Kidney (tissue), 14 donors: ENCODE data around the gene GPATCH8. TPM values are rescaled to one million over a fixed set of nuclear protein-coding genes. Genes with fewer than 3 reads are reported as not detected.

ENCODE experiments used
- DNase-seq, 5 donors: peaks; one replicate each; pipeline ENCODE4 v3.0.0-alpha.2; 2013 to 2020
- FAIRE-seq: peaks from 2 replicates; lab custom pipeline; 2012; peaks lifted over from hg19 to GRCh38; lab: Jason Lieb, UNC
- H3K27ac ChIP-seq, 2 donors: one replicate each; pipeline ENCODE4 v1.7.0; 2013; ENCODE audit warnings: low read depth in 2 of 2, low read length in 2 of 2, inconsistent platforms in 1 of 2
- H3K27me3 ChIP-seq: one replicate; pipeline ENCODE4 v1.7.1; 2013; ENCODE audit warnings: low read length, inconsistent platforms; ENCODE audit not compliant: control insufficient read depth, insufficient read depth
- H3K36me3 ChIP-seq, 3 donors: one replicate each; pipeline versions ENCODE4 v1.7.0 to v1.7.1; 2013; ENCODE audit warnings: low read length in 3 of 3, control low read depth in 1 of 3, inconsistent platforms in 1 of 3; ENCODE audit not compliant: insufficient read depth in 3 of 3, control insufficient read depth in 2 of 3
- H3K4me1 ChIP-seq, 3 donors: one replicate each; pipeline versions ENCODE4 v1.7.0 to v1.7.1; 2013; ENCODE audit warnings: low read length in 3 of 3, inconsistent platforms in 1 of 3, low read depth in 1 of 3; ENCODE audit not compliant: control insufficient read depth in 2 of 3, insufficient read depth in 2 of 3
- H3K4me3 ChIP-seq, 3 donors: one replicate each; pipeline versions ENCODE4 v1.7.0 to v1.8.1; 2013; ENCODE audit warnings: low read length in 3 of 3, control low read depth in 1 of 3, inconsistent platforms in 1 of 3
- H3K9ac ChIP-seq, 3 donors: one replicate each; pipeline versions ENCODE4 v1.7.0 to v1.7.1; 2013; ENCODE audit warnings: low read length in 3 of 3, control low read depth in 1 of 3, inconsistent platforms in 1 of 3
- H3K9me3 ChIP-seq, 3 donors: one replicate each; pipeline versions ENCODE4 v1.7.0 to v1.7.1; 2013; ENCODE audit warnings: low read length in 3 of 3, control low read depth in 1 of 3, inconsistent platforms in 1 of 3; ENCODE audit not compliant: control insufficient read depth in 2 of 3, insufficient read depth in 1 of 3
- CTCF ChIP-seq: IDR thresholded peaks from 3 replicates; pipeline ENCODE4 v1.5.1; 2012; ENCODE audit warnings: mild to moderate bottlenecking, moderate library complexity, borderline replicate concordance; ENCODE audit not compliant: insufficient read depth; ENCODE audit errors: extremely low read depth
- intact Hi-C: fragments of 100-400 bp; cut with DNase I; formaldehyde crosslinking; loops from one replicate; pipeline ENCODE4 v1.11.1; 2022
- polyA plus RNA-seq: library from polyadenylated mRNA; stranded (reverse); fragments of 350-450 nt; fragmentation: Illumina TruSeq; extraction: RNeasy Lipid Tissue Mini Kit (QIAGEN cat#74804); gene quantifications from one replicate; pipeline ENCODE4 v1.2.3, GENCODE V29; 2014; ENCODE audit warnings: low read depth, low replicate concordance; ENCODE audit not compliant: insufficient read depth
- total RNA-seq: library from RNA; stranded (reverse); fragmentation: NEBNext Ultra II Directional; extraction: Animal tissue kit (Norgen Biotek cat#: 25700); gene quantifications from one replicate; pipeline ENCODE4 v1.2.1, GENCODE V29; 2021
- donor health status: control.
- donor health status: control.
- donor health status: control.
- donor health status: control.
- donor health status: control.
- donor health status: DM: yes; HTN: yes; CAD: no.
- donor health status: Normal renal cell carcinoma (clear cell type).

The GPATCH8 gene
- total and polyA plus RNA-seq, 2 donors from 2014 or later = 3.5 to 47.0 TPM

GRCh38 chr17:44389281-44389680 is 113.9 kb downstream of the GPATCH8 start, which contains the start of gene ITGA2B:
Gene ITGA2B, minus strand, starts transcription at chr17:44389649. Its CDS starts 176 bp downstream, at chr17:44389473.
- FAIRE-seq = no peak
- Histone ChIP-seq H3K9ac (no peak within 1 kb of the TSS), H3K36me3 (no peaks in the 10 kb centered on the region), H3K4me3 (no peak within 1 kb of the TSS), H3K9me3 (no peaks in the 10 kb centered on the region), H3K27me3 (no peaks in the 10 kb centered on the region), H3K27ac (no peak within 1 kb of the TSS), H3K4me1 (peaks cover 0 to 11% (median 0%) of the 10 kb centered on the region in 3 donors)
- peak in 1 of 5 donors; percentile 30 for DNase-seq
- intact Hi-C loops = no loop called here
- no peak for TF ChIP-seq CTCF

GRCh38 chr17:44387804-44388203 is 115.4 kb downstream of the GPATCH8 start:
- Histone ChIP-seq H3K9me3 (no peaks in the 10 kb centered on the region), H3K9ac (no peak overlapping the region), H3K27ac (no peak overlapping the region), H3K4me3 (no peak overlapping the region), H3K4me1 (peaks cover 0 to 11% (median 0%) of the 10 kb centered on the region in 3 donors), H3K27me3 (no peaks in the 10 kb centered on the region), H3K36me3 (no peaks in the 10 kb centered on the region)
- intact Hi-C loops = no loop called here
- FAIRE-seq (no peak), DNase-seq (no peak)
- TF ChIP-seq CTCF = no peak

- H3K9ac ChIP-seq = peak overlapping the region in 1 of 3 donors; percentile 55
- intact Hi-C loops = no loop called here
- TF ChIP-seq CTCF = no peak
- peaks cover 0 to 11% (median 0%) of the 10 kb centered on the region in 3 donors for H3K4me1 ChIP-seq
- H3K9me3 ChIP-seq = no peaks in the 10 kb centered on the region
- peak in 1 of 5 donors; percentile 20 for DNase-seq
- H3K36me3 ChIP-seq = no peaks in the 10 kb centered on the region
- peak overlapping the region in 1 of 3 donors; percentile 61 for H3K4me3 ChIP-seq
- no peak overlapping the region for H3K27ac ChIP-seq
- no peaks in the 10 kb centered on the region for H3K27me3 ChIP-seq
- no peak for FAIRE-seq
Measured at GRCh38 chr17:44386182-44386525, 117.1 kb downstream of the GPATCH8 start.
